HG03060 (cell line): ENCODE measurements around the gene FMN1.

Experiments
- ATAC-seq: cut with Tn5 transposase; IDR thresholded peaks from one replicate; pipeline ENCODE4 v1.9.1; 2021; ENCODE audit warnings: low read depth, moderate number of reproducible peaks; ENCODE audit not compliant: unreplicated experiment

Gene FMN1

GRCh38 chr15:33067456-33067855 is 127.1 kb downstream of the FMN1 start:
- ATAC-seq = no peak

- no peak for ATAC-seq
Measured at GRCh38 chr15:33066584-33066983, 127.9 kb downstream of the FMN1 start.

GRCh38 chr15:33064878-33065277 is 129.6 kb downstream of the FMN1 start:
- no peak for ATAC-seq

GRCh38 chr15:33059184-33059583 is 135.3 kb downstream of the FMN1 start:
- ATAC-seq = no peak

DNA sequence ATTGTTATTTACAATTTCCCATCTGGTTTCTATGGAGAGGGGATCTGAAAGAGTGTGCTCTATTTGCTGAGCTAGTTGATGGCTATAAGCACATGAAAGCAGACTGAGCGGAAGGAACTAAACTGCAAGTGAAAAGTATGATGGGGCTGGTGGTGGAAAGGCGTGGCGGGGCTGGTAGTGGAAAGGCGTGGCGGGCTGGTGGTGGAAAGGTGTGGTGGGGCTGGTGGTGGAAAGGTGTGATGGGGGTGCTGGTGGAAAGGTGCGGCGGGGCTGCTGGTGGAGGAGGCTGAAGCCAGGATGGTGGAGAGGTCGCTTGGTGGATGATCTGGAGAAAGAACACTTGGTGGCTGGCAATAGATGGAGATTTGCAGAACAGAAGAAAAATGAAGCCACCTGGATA is 136.7 kb downstream of the FMN1 start:
- ATAC-seq = no peak

DNA sequence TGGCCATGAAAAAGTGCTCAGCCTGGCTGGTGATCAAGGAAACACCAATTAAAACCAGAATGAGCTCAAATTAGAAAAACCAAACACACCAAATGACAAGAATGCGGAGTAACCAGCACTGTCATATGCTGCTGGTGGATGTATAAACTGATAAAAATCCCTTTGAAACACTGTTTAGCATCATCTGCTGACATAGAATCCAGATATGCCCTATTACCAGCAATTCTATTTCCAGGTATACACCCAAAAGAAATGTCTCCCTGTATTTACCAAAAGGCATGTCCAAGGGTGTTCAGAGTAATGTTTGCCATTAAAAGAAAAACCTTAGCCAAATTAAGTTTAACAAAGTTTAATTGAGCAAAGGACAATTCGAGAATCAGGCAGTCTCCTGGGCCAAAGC is 138.6 kb downstream of the FMN1 start:
- ATAC-seq = no peak

DNA sequence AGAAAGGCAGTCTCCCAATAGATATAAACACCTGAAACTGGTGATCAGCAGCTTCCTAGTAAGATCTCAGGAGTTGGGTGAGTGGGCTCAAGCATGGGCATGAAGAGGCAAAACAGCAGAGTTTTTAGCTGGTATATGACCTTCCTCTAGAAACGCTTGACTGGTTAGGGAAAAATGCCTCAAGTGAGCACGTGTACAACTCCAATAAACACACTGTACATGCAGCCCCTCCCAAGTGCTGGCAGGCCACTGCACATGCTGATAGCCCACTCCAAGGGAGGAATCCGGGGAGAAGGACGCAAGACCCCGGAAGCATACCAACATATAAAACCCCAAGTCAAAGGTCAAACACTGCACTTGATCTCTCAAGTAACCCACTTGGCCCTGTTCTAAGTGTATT is 143.0 kb downstream of the FMN1 start:
- ATAC-seq = no peak

GRCh38 chr15:33048255-33048654 is 146.3 kb downstream of the FMN1 start:
- no peak for ATAC-seq

GRCh38 chr15:33047077-33047476 is 147.4 kb downstream of the FMN1 start:
- no peak for ATAC-seq

GRCh38 chr15:33046329-33046728 is 148.2 kb downstream of the FMN1 start:
- ATAC-seq = no peak

GRCh38 chr15:33045066-33045810 is 149.3 kb downstream of the FMN1 start:
- ATAC-seq = no peak

DNA sequence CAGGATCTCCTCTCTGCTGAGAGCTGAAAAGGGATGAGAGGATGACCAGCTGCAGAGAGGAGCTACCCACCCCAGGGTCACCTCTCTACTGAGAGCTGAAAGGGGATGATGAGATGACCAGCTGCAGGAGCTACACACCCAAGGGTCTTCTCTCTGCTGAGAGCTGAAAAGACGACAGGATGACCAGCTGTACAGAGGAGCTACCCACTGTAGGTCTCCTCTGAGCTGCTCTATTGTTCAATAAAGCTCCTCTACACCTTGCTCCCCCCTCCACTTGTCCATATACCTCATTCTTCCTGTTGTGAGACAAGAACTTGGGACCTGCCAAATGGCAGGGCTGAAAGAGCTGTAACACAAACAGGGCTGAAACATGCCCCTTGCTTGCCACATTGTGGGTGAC is 149.9 kb downstream of the FMN1 start:
- no peak for ATAC-seq

DNA sequence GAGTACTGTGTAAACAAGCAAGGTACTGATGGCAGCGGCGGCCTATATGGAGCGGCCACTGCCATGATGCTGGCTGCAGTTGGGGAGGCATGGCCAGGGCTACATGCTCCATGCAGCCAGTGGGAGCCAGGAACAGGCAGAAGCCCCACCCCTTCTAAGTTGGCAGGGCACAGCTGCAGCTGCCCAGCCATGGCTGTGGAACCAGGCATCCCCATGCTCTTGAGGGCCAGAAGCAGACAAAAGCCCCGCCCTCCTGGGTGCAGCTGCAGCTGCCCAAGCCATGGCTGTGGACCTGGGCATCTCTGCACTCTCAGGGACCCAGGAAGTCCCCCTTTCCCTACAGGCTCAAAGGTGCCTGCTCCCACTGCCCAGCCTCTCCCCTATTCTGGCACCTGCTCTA is 150.9 kb downstream of the FMN1 start:
- ATAC-seq = no peak

DNA sequence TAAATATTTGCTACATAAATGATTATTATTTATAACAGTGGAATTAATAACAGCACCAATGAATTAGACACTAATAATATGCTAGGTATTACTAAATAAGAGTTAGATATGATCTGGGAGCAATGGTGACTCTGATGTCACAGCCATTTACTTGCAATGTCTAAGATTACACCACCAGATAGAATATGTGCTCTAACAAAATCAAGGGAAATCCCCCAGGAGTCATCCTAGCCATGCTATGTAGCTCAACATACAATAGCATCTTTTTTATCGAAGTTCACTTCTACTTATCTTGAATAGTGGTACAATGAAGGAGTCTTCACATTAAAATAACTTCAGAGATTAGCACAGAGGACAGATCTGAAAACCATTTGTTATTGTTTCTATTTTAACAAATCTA is 154.0 kb downstream of the FMN1 start:
- ATAC-seq = no peak

- ATAC-seq = no peak
Measured at GRCh38 chr15:33034588-33034987, 159.9 kb downstream of the FMN1 start.

- ATAC-seq = no peak
Measured at GRCh38 chr15:33032053-33032452, 162.5 kb downstream of the FMN1 start.

- ATAC-seq = no peak
Measured at GRCh38 chr15:33031324-33031821, 163.1 kb downstream of the FMN1 start.

GRCh38 chr15:33030315-33030714 is 164.2 kb downstream of the FMN1 start:
- ATAC-seq = no peak

DNA sequence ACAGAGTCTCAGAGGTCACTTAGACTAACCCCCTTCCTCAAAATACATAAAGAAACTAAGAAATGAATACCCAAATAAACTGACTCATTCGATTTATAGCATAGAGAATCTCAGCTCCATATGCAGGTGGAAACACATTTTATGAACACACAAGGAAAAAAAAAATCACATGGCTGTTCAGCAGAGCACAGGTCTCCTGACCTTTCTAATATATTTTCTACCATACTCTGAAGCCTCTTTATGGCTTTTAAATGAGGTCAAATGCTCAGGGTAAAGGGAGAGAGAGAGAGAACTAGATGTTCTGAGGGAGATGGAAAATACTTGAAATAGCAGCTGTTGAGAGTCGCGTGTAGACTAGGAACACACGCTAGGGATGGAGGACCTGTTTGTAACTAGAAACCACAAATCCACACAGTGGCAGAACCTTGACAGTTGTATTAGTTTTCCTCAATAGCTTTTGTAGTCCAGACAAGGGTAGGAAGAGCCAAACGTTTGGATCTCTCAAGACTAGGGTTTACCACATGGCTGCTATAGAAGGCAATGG is 165.3 kb downstream of the FMN1 start:
- ATAC-seq = no peak

GRCh38 chr15:33028495-33028894 is 166.0 kb downstream of the FMN1 start:
- ATAC-seq = no peak

GRCh38 chr15:33027306-33028035 is 167.0 kb downstream of the FMN1 start:
- no peak for ATAC-seq

GRCh38 chr15:33026614-33027013 is 167.9 kb downstream of the FMN1 start:
- ATAC-seq = no peak
